ENCODE results near the gene PHKG1. TPM values are rescaled to one million over a fixed set of nuclear protein-coding genes. Genes with fewer than 3 reads are reported as not detected.
"Not testable (repeated sequence)": the region's sequence is repeated elsewhere in the genome, so short reads cannot be mapped to it uniquely, and the experiment has no call there.

Gene PHKG1
- total and polyA plus RNA-seq, 7 donors: 0.60 to 18.7 (median 4.7) TPM; not detected in 1

- H3K36me3 ChIP-seq: no peaks in the 10 kb centered on the region
- H3K9me3 ChIP-seq: no peaks in the 10 kb centered on the region
- H3K4me1 ChIP-seq: no peaks in the 10 kb centered on the region
- H3K4me3 ChIP-seq: no peak overlapping the region
- DNase-seq: no peak
- intact Hi-C loops (cut with DNase I): no loop called here
- peaks cover 0 to 11% (median under 1%) of the 10 kb centered on the region in 3 donors for H3K27me3 ChIP-seq
- no peak overlapping the region for H3K27ac ChIP-seq
- WGBS, 2 donors: 87 to 93% methylated on average over 6 of the region's 6 CpGs
- TF ChIP-seq CTCF (IDR thresholded peaks at IDR 0.05) (no peak), POLR2AphosphoS5 (IDR thresholded peaks at IDR 0.05) (no peak), POLR2A (IDR thresholded peaks at IDR 0.05) (no peak), EP300 (IDR thresholded peaks at IDR 0.05) (no peak)
Observed at GRCh38 chr7:56121440-56121839, 28.7 kb upstream of the PHKG1 start.

GRCh38 chr7:56115852-56116538, 23.2 kb upstream of the PHKG1 start, which contains the start of gene NUPR2:
Gene NUPR2 (minus strand): TSS chr7:56116417. CDS start chr7:56116314, 103 bp downstream.
- H3K4me1 ChIP-seq: peaks cover 0 to 8% (median 3%) of the 10 kb centered on the region in 4 donors
- no peaks in the 10 kb centered on the region for H3K9me3 ChIP-seq
- H3K27me3 ChIP-seq: peaks cover 9 to 26% (median 10%) of the 10 kb centered on the region in 3 donors
- intact Hi-C loops (cut with DNase I): no loop called here
- H3K27ac ChIP-seq: no peak within 1 kb of the TSS
- no peak for TF ChIP-seq POLR2AphosphoS5 (IDR thresholded peaks at IDR 0.05)
- no peak for TF ChIP-seq POLR2A (IDR thresholded peaks at IDR 0.05)
- no peak for TF ChIP-seq EP300 (IDR thresholded peaks at IDR 0.05)
- no peak for TF ChIP-seq CTCF (IDR thresholded peaks at IDR 0.05)
- WGBS, 2 donors: 8 to 10% methylated on average over 65 of the region's 65 CpGs
- no peaks in the 10 kb centered on the region for H3K36me3 ChIP-seq
- no peak for DNase-seq
- no peak within 1 kb of the TSS for H3K4me3 ChIP-seq

- H3K4me3 ChIP-seq; H3K36me3 ChIP-seq; intact Hi-C loops (cut with DNase I); H3K27ac ChIP-seq; DNase-seq; H3K9me3 ChIP-seq; H3K4me1 ChIP-seq: not testable (repeated sequence)
- peaks cover 9 to 24% (median 10%) of the 10 kb centered on the region in 3 donors for H3K27me3 ChIP-seq
- 95% methylated on average over 3 of the region's 3 CpGs for WGBS, 2 donors
Observed at GRCh38 chr7:56112244-56112643, 19.5 kb upstream of the PHKG1 start.

GRCh38 chr7:56110611-56111010, 17.9 kb upstream of the PHKG1 start:
- no peak for DNase-seq
- Histone ChIP-seq H3K4me1 (peaks cover 0 to 5% (median 3%) of the 10 kb centered on the region in 4 donors), H3K9me3 (no peaks in the 10 kb centered on the region), H3K36me3 (no peaks in the 10 kb centered on the region), H3K27me3 (peaks cover under 1 to 7% (median 1%) of the 10 kb centered on the region in 3 donors), H3K27ac (no peak overlapping the region), H3K4me3 (no peak overlapping the region)
- intact Hi-C loops (cut with DNase I): no loop called here
- WGBS, 2 donors: 77 to 85% methylated on average over 1 of the region's 1 CpG
- TF ChIP-seq CTCF (IDR thresholded peaks at IDR 0.05) (no peak), POLR2A (IDR thresholded peaks at IDR 0.05) (no peak), EP300 (IDR thresholded peaks at IDR 0.05) (no peak), POLR2AphosphoS5 (IDR thresholded peaks at IDR 0.05) (no peak)

GRCh38 chr7:56107954-56108258, 15.2 kb upstream of the PHKG1 start:
- WGBS, 2 donors: 94 to 100% methylated on average over 1 of the region's 1 CpG
- intact Hi-C loops (cut with DNase I): loop anchor here (2.0 kb wide), 1 partner anchor 29 kb away; no protein-coding TSS in a partner anchor
- H3K4me1 ChIP-seq: peaks cover 0 to 25% (median 15%) of the 10 kb centered on the region in 4 donors
- H3K9me3 ChIP-seq: no peaks in the 10 kb centered on the region
- no peaks in the 10 kb centered on the region for H3K27me3 ChIP-seq
- peaks cover 7 to 16% (median 12%) of the 10 kb centered on the region in 4 donors for H3K36me3 ChIP-seq
- no peak for DNase-seq
- H3K27ac ChIP-seq: no peak overlapping the region
- TF ChIP-seq CTCF (IDR thresholded peaks at IDR 0.05) (no peak), POLR2A (IDR thresholded peaks at IDR 0.05) (no peak), EP300 (IDR thresholded peaks at IDR 0.05) (no peak), POLR2AphosphoS5 (IDR thresholded peaks at IDR 0.05) (no peak)
- H3K4me3 ChIP-seq: no peak overlapping the region
